Measurements from ENCODE around the gene MSX2. TPM values are rescaled to one million over a fixed set of nuclear protein-coding genes. Genes with fewer than 3 reads are reported as not detected.

The MSX2 gene
- total and polyA plus RNA-seq, 2 of the 4 experiments (the other 2 are of a cell fraction), result 2.2 to 3.7 TPM

GRCh38 chr5:174693697-174694385 is 30.5 kb upstream of the MSX2 start:
- no peak overlapping the region for H2AK9ac ChIP-seq (replicated peaks; ENCODE audit: low read depth, low read length, poor library complexity)
- BruUV-seq (replicated peaks), result no TSS peak
- no peak overlapping the region for H4K8ac ChIP-seq (ENCODE audit: low read depth in 2 of 2, low read length in 2 of 2)
- H3K4me1 ChIP-seq (ENCODE audit: control insufficient read depth, insufficient read depth, low read length), result no peaks in the 10 kb centered on the region; the same call in 1 of the 2 replicates
- no peak overlapping the region for H3K56ac ChIP-seq (ENCODE audit: extremely low read depth, insufficient read depth, low read length)
- no peak overlapping the region for H3K23ac ChIP-seq (ENCODE audit: low read depth, low read length)
- in situ Hi-C loops (cut with MboI; ENCODE audit: low sequenced_read_pairs) (no loop called here), dilution Hi-C loops (cut with HindIII; ENCODE audit: low sequenced_read_pairs, unreplicated experiment) (no loop called here), intact Hi-C loops (cut with micrococcal nuclease) (no loop called here)
- no peak overlapping the region for H2AFZ ChIP-seq (replicated peaks; ENCODE audit: low read length, poor library complexity)
- H4K5ac ChIP-seq (ENCODE audit: low read depth, low read length), result no peak overlapping the region
- H3K9ac ChIP-seq (ENCODE audit: low read depth, low read length), result no peak overlapping the region
- no peak overlapping the region for H3K27ac ChIP-seq (ENCODE audit: insufficient read depth, low read length)
- H3K9me3 ChIP-seq (ENCODE audit: control insufficient read depth, insufficient read depth, low read length), result no peaks in the 10 kb centered on the region
- H3K27me3 ChIP-seq (ENCODE audit: control insufficient read depth, insufficient read depth, low read length), result peaks cover 43% of the 10 kb centered on the region
- no peak overlapping the region for H4K91ac ChIP-seq (ENCODE audit: insufficient read depth, low read depth, low read length)
- H3K9me1 ChIP-seq (ENCODE audit: insufficient read depth, low read length), result no peaks in the 10 kb centered on the region
- DNase-seq (no peak), ATAC-seq (ENCODE audit: low read depth) (no peak)
- no peaks in the 10 kb centered on the region for H3K36me3 ChIP-seq (ENCODE audit: control insufficient read depth, insufficient read depth, low read length)
- H2BK20ac ChIP-seq (ENCODE audit: low read depth, low read length), result no peak overlapping the region
- H2BK5ac ChIP-seq (ENCODE audit: low read depth, low read length, poor library complexity, severe bottlenecking), result no peak overlapping the region
- H2BK120ac ChIP-seq (ENCODE audit: low read depth, low read length), result no peak overlapping the region
- TF ChIP-seq USF2 (IDR thresholded peaks at IDR 0.05; ENCODE audit: low read depth, low read length) (no peak), POLR2A (IDR thresholded peaks at IDR 0.05; ENCODE audit: low read depth, low read length) (no peak), NFE2L2 (IDR thresholded peaks at IDR 0.05; ENCODE audit: low read depth, low read length) (no peak), SMC3 (IDR thresholded peaks at IDR 0.05; ENCODE audit: low read depth, low read length) (no peak), MXI1 (IDR thresholded peaks at IDR 0.05; ENCODE audit: borderline replicate concordance, low read depth, low read length) (no peak), FOS (IDR thresholded peaks at IDR 0.05; ENCODE audit: low read depth, low read length) (no peak)
- no peak overlapping the region for H3K4ac ChIP-seq (ENCODE audit: low read depth, low read length)
- H3K79me1 ChIP-seq (ENCODE audit: low read depth in 1 of 2, low read length in 2 of 2), result no peaks in the 10 kb centered on the region
- H3K4me3 ChIP-seq (ENCODE audit: insufficient read depth, low read depth, low read length), result no peak overlapping the region
- WGBS, 2 experiments (ENCODE audit: extremely low coverage in 2 of 2, insufficient read length in 1 of 2), result 82% methylated on average over 3 of the region's 11 CpGs; no CpG with 5 or more reads in 1 of the 2 experiments
- H4K20me1 ChIP-seq (ENCODE audit: insufficient read depth, low read length), result no peaks in the 10 kb centered on the region
- no peak overlapping the region for H3K18ac ChIP-seq (ENCODE audit: low read depth, low read length)
- no peak overlapping the region for H3K4me2 ChIP-seq (ENCODE audit: low read depth, low read length)
- no peak overlapping the region for H3K14ac ChIP-seq (replicated peaks; ENCODE audit: low read depth, low read length)
- no peak overlapping the region for H2BK15ac ChIP-seq (ENCODE audit: low read depth, low read length)
- H2AK5ac ChIP-seq (ENCODE audit: low read depth, low read length), result no peak overlapping the region
- POLR2A ChIA-PET (ENCODE audit: unreplicated experiment), result no interaction called here
- CTCF ChIA-PET, result no interaction called here
